GM18520 (cell line): ENCODE data around the gene CEP41.
"Not testable (repeated sequence)": the region's sequence is repeated elsewhere in the genome, so short reads cannot be mapped to it uniquely, and the experiment has no call there.

Experiments used
- ATAC-seq: cut with Tn5 transposase; IDR thresholded peaks from one replicate; pipeline ENCODE4 v1.9.1; 2021; ENCODE audit not compliant: unreplicated experiment

The CEP41 gene

GRCh38 chr7:130463553-130464434, 23.0 kb upstream of the CEP41 start:
- no peak for ATAC-seq

GRCh38 chr7:130461272-130461671, 20.5 kb upstream of the CEP41 start:
- ATAC-seq: no peak

- ATAC-seq: no peak
These were observed 17.4 kb upstream of the CEP41 start for GRCh38 chr7:130458257-130458656.

GRCh38 chr7:130454959-130455358, 14.1 kb upstream of the CEP41 start:
- no peak for ATAC-seq

GRCh38 chr7:130452951-130453350, 12.1 kb upstream of the CEP41 start:
- no peak for ATAC-seq

- ATAC-seq: not testable (repeated sequence)
These were observed 10.5 kb upstream of the CEP41 start for GRCh38 chr7:130451344-130451743.

GRCh38 chr7:130446259-130446658, 5.4 kb upstream of the CEP41 start:
- no peak for ATAC-seq

GRCh38 chr7:130444751-130445407, 4.1 kb upstream of the CEP41 start:
- no peak for ATAC-seq

GRCh38 chr7:130444234-130444633, 3.4 kb upstream of the CEP41 start:
- no peak for ATAC-seq

- ATAC-seq: no peak
These were observed 1.8 kb upstream of the CEP41 start for GRCh38 chr7:130442601-130443000.

- no peak for ATAC-seq
These were observed 623 bp upstream of the CEP41 start for GRCh38 chr7:130441408-130441869.

GRCh38 chr7:130436253-130436652, 4.6 kb downstream of the CEP41 start:
- no peak for ATAC-seq

GRCh38 chr7:130435311-130435854, 5.4 kb downstream of the CEP41 start:
- no peak for ATAC-seq

- ATAC-seq: no peak
These were observed 7.5 kb downstream of the CEP41 start for GRCh38 chr7:130433301-130433700.

GRCh38 chr7:130432886-130433285, 7.9 kb downstream of the CEP41 start:
- ATAC-seq: no peak

GRCh38 chr7:130430841-130431666, 9.8 kb downstream of the CEP41 start:
- ATAC-seq: no peak

GRCh38 chr7:130430115-130430514, 10.7 kb downstream of the CEP41 start:
- ATAC-seq: no peak

- no peak for ATAC-seq
These were observed 11.8 kb downstream of the CEP41 start for GRCh38 chr7:130429019-130429418.

GRCh38 chr7:130426564-130426963, 14.3 kb downstream of the CEP41 start:
- ATAC-seq: no peak

GRCh38 chr7:130425796-130426195, 15.0 kb downstream of the CEP41 start:
- ATAC-seq: no peak

- ATAC-seq: no peak
These were observed 17.2 kb downstream of the CEP41 start for GRCh38 chr7:130423501-130424037.
